Measurements from ENCODE around the gene RUVBL1. TPM values are rescaled to one million over a fixed set of nuclear protein-coding genes. Genes with fewer than 3 reads are reported as not detected.

Gene RUVBL1
- total and polyA plus RNA-seq, 2 donors: 24.2 to 28.5 TPM

- H3K4me3 ChIP-seq (ENCODE audit: low read depth, low read length): no peak overlapping the region
- DNase-seq (ENCODE audit: extremely low spot score): no peak
- WGBS: 91% methylated on average over 9 of the region's 9 CpGs
- no peaks in the 10 kb centered on the region for H3K36me3 ChIP-seq (ENCODE audit: insufficient read depth)
- H3K4me1 ChIP-seq (ENCODE audit: insufficient read depth): no peaks in the 10 kb centered on the region
- no peak overlapping the region for H3K27ac ChIP-seq (ENCODE audit: low read depth)
These were observed 9.5 kb downstream of the RUVBL1 start for GRCh38 chr3:128113817-128114794.

- WGBS: 83% methylated on average over 7 of the region's 7 CpGs
- H3K27ac ChIP-seq (ENCODE audit: low read depth): no peak overlapping the region
- no peak overlapping the region for H3K4me3 ChIP-seq (ENCODE audit: low read depth, low read length)
- DNase-seq (ENCODE audit: extremely low spot score): no peak
- H3K36me3 ChIP-seq (ENCODE audit: insufficient read depth): no peaks in the 10 kb centered on the region
- no peaks in the 10 kb centered on the region for H3K4me1 ChIP-seq (ENCODE audit: insufficient read depth)
These were observed 11.1 kb downstream of the RUVBL1 start for GRCh38 chr3:128112357-128112968.

DNA sequence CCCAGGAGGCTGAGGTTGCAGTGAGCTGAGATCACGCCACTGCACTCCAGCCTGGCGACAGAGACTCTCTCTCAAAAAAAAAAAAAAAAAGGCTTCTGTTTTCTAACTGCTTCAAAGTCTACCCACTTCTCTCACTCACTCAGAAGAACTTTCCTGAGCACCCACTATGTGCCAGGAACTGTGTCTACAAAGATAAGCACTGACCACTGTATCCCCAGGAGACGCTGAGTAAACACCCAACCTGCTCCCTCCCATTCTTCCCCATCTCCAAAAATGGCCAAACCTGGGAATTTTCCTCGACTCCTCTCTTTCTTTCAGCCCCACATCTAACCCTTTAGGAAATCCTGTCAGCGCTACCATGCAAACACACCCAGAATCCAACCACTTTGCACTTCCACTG lies 12.5 kb downstream of the RUVBL1 start:
- Histone ChIP-seq H3K4me3 (ENCODE audit: low read depth, low read length) (no peak overlapping the region), H3K4me1 (ENCODE audit: insufficient read depth) (no peaks in the 10 kb centered on the region), H3K27ac (ENCODE audit: low read depth) (no peak overlapping the region), H3K36me3 (ENCODE audit: insufficient read depth) (no peaks in the 10 kb centered on the region)
- DNase-seq (ENCODE audit: extremely low spot score): no peak
- 93% methylated on average over 5 of the region's 5 CpGs for WGBS

DNA sequence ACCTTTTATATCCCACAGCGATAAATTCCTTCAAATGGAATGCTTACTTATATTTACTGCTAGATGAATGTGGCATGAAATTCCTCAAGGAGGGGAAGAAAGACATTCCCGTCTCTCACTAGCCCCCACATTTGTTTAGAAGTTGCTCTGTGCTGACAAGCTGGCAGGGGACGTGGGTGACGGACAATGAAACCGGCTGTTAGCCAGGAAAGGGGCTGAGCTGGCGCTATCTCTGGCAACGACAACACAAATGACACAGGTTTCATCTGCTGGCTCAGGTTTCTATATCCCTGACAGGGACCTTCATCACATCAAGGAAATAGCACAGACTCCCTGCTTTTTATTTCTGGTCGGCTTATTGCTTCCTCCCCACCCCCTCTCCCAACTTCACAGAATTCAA lies 15.8 kb downstream of the RUVBL1 start:
- 70% methylated on average over 8 of the region's 8 CpGs for WGBS
- H3K27ac ChIP-seq (ENCODE audit: low read depth): no peak overlapping the region
- no peaks in the 10 kb centered on the region for H3K36me3 ChIP-seq (ENCODE audit: insufficient read depth)
- no peaks in the 10 kb centered on the region for H3K4me1 ChIP-seq (ENCODE audit: insufficient read depth)
- no peak for DNase-seq (ENCODE audit: extremely low spot score)
- H3K4me3 ChIP-seq (ENCODE audit: low read depth, low read length): no peak overlapping the region

GRCh38 chr3:128103136-128103676 lies 20.4 kb downstream of the RUVBL1 start:
- DNase-seq (ENCODE audit: extremely low spot score): no peak
- Histone ChIP-seq H3K36me3 (ENCODE audit: insufficient read depth) (peaks cover 3% of the 10 kb centered on the region), H3K27ac (ENCODE audit: low read depth) (no peak overlapping the region), H3K4me3 (ENCODE audit: low read depth, low read length) (no peak overlapping the region), H3K4me1 (ENCODE audit: insufficient read depth) (no peaks in the 10 kb centered on the region)
- 85% methylated on average over 5 of the region's 5 CpGs for WGBS

- Histone ChIP-seq H3K27ac (ENCODE audit: low read depth) (no peak overlapping the region), H3K4me3 (ENCODE audit: low read depth, low read length) (no peak overlapping the region), H3K4me1 (ENCODE audit: insufficient read depth) (no peaks in the 10 kb centered on the region), H3K36me3 (ENCODE audit: insufficient read depth) (peaks cover 3% of the 10 kb centered on the region)
- 83% methylated on average over 2 of the region's 2 CpGs for WGBS
- no peak for DNase-seq (ENCODE audit: extremely low spot score)
These were observed 23.0 kb downstream of the RUVBL1 start for GRCh38 chr3:128100638-128101037.

- Histone ChIP-seq H3K4me3 (ENCODE audit: low read depth, low read length) (no peak overlapping the region), H3K27ac (ENCODE audit: low read depth) (no peak overlapping the region), H3K36me3 (ENCODE audit: insufficient read depth) (peaks cover 3% of the 10 kb centered on the region), H3K4me1 (ENCODE audit: insufficient read depth) (no peaks in the 10 kb centered on the region)
- 91% methylated on average over 3 of the region's 3 CpGs for WGBS
- DNase-seq (ENCODE audit: extremely low spot score): no peak
These were observed 23.5 kb downstream of the RUVBL1 start for GRCh38 chr3:128100161-128100560.

DNA sequence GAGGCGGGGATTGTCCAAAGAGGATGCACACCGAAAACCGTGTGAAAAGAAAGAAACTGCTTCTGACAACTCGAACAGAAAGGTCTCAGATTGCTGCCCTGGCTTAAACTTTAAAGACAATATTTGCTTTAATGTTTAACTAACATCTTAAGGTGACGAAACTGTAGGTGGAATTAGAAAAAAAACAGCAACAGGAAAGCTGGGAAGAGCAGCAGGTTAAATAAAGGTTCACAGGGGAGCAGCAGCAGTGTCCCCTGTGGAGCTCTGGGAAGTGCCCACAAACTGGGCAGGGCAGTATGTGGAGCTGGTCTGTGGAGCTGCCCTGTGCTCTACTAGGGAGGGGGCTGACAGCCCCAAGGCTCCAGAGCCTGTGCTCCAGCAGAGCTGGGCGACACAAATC lies 25.4 kb downstream of the RUVBL1 start:
- Histone ChIP-seq H3K36me3 (ENCODE audit: insufficient read depth) (peaks cover 3% of the 10 kb centered on the region), H3K4me1 (ENCODE audit: insufficient read depth) (no peaks in the 10 kb centered on the region), H3K4me3 (ENCODE audit: low read depth, low read length) (no peak overlapping the region), H3K27ac (ENCODE audit: low read depth) (no peak overlapping the region)
- 87% methylated on average over 6 of the region's 6 CpGs for WGBS
- DNase-seq (ENCODE audit: extremely low spot score): no peak

GRCh38 chr3:128095222-128095703 lies 28.3 kb downstream of the RUVBL1 start:
- WGBS: 67% methylated on average over 6 of the region's 6 CpGs
- peaks cover 3% of the 10 kb centered on the region for H3K36me3 ChIP-seq (ENCODE audit: insufficient read depth)

GRCh38 chr3:128094295-128095151 lies 29.1 kb downstream of the RUVBL1 start:
- Histone ChIP-seq H3K36me3 (ENCODE audit: insufficient read depth) (peaks cover 3% of the 10 kb centered on the region), H3K27ac (ENCODE audit: low read depth) (no peak overlapping the region), H3K4me1 (ENCODE audit: insufficient read depth) (no peaks in the 10 kb centered on the region), H3K4me3 (ENCODE audit: low read depth, low read length) (no peak overlapping the region)
- no peak for DNase-seq (ENCODE audit: extremely low spot score)
- WGBS: 80% methylated on average over 13 of the region's 13 CpGs

More at GRCh38 chr3:128095222-128095703, 28.3 kb downstream of the RUVBL1 start:
- Histone ChIP-seq H3K4me1 (ENCODE audit: insufficient read depth) (no peaks in the 10 kb centered on the region), H3K4me3 (ENCODE audit: low read depth, low read length) (no peak overlapping the region), H3K27ac (ENCODE audit: low read depth) (no peak overlapping the region)
- peak; percentile 59 for DNase-seq (ENCODE audit: extremely low spot score)

DNA sequence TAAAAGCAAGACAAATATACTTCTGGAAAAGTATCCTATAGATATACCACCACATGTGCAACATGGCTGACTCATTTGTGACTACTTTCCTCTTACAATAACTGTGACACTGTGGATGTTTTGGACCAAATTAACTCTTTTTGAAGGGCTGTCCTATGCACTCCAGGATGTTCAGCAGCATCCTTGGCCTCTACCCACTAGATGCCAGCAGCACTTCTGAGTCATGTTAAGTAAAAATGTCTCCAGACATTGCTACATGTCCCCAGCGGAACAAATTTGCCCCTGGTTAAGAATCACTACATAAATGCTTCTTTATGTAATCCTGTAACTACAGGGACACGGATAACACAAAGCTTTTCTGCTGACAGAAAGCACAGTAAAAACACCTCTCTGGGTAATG lies 32.0 kb downstream of the RUVBL1 start:
- no peak overlapping the region for H3K27ac ChIP-seq (ENCODE audit: low read depth)
- H3K4me3 ChIP-seq (ENCODE audit: low read depth, low read length): no peak overlapping the region
- H3K36me3 ChIP-seq (ENCODE audit: insufficient read depth): no peaks in the 10 kb centered on the region
- no peaks in the 10 kb centered on the region for H3K4me1 ChIP-seq (ENCODE audit: insufficient read depth)
- WGBS: 92% methylated on average over 2 of the region's 2 CpGs
- DNase-seq (ENCODE audit: extremely low spot score): no peak

- Histone ChIP-seq H3K27ac (ENCODE audit: low read depth) (no peak overlapping the region), H3K36me3 (ENCODE audit: insufficient read depth) (no peaks in the 10 kb centered on the region), H3K4me1 (ENCODE audit: insufficient read depth) (no peaks in the 10 kb centered on the region), H3K4me3 (ENCODE audit: low read depth, low read length) (no peak overlapping the region)
- WGBS: 98% methylated on average over 1 of the region's 1 CpG
- DNase-seq (ENCODE audit: extremely low spot score): no peak
These were observed 34.5 kb downstream of the RUVBL1 start for GRCh38 chr3:128089135-128089534.

- Histone ChIP-seq H3K4me1 (ENCODE audit: insufficient read depth) (no peaks in the 10 kb centered on the region), H3K27ac (ENCODE audit: low read depth) (no peak overlapping the region), H3K36me3 (ENCODE audit: insufficient read depth) (no peaks in the 10 kb centered on the region), H3K4me3 (ENCODE audit: low read depth, low read length) (no peak overlapping the region)
- DNase-seq (ENCODE audit: extremely low spot score): no peak
- WGBS: 39% methylated on average over 6 of the region's 6 CpGs
These were observed 39.0 kb downstream of the RUVBL1 start for GRCh38 chr3:128084675-128085021.
